ENCODE results near the gene NDUFV1. TPM values are rescaled to one million over a fixed set of nuclear protein-coding genes. Genes with fewer than 3 reads are reported as not detected.

NDUFV1 gene
- total RNA-seq, 1 donor from 2014 or later: 191 TPM

- Mint-ChIP-seq H3K9me3 (peaks cover 2% of the 10 kb centered on the region), H3K4me1 (peaks cover 14% of the 10 kb centered on the region), H3K27ac (ENCODE audit: unreplicated experiment) (peak overlapping the region; percentile 0), H3K4me3 (no peak overlapping the region), H3K27me3 (ENCODE audit: low read depth) (no peaks in the 10 kb centered on the region), H3K36me3 (ENCODE audit: low read depth) (peaks cover 4% of the 10 kb centered on the region)
- no peak for TF ChIP-seq CTCF (conservative IDR thresholded peaks at IDR 0.05)
- no peak for DNase-seq (ENCODE audit: low read depth, low spot score)
These were observed 45.4 kb downstream of the NDUFV1 start for GRCh38 chr11:67651976-67652781.

- Mint-ChIP-seq H3K27me3 (ENCODE audit: low read depth) (no peaks in the 10 kb centered on the region), H3K36me3 (ENCODE audit: low read depth) (peaks cover 4% of the 10 kb centered on the region), H3K27ac (ENCODE audit: unreplicated experiment) (peak overlapping the region; percentile 0), H3K4me1 (peaks cover 14% of the 10 kb centered on the region), H3K4me3 (no peak overlapping the region), H3K9me3 (peaks cover 2% of the 10 kb centered on the region)
- no peak for DNase-seq (ENCODE audit: low read depth, low spot score)
- TF ChIP-seq CTCF (conservative IDR thresholded peaks at IDR 0.05): no peak
These were observed 46.5 kb downstream of the NDUFV1 start for GRCh38 chr11:67652965-67653845.

GRCh38 chr11:67654225-67654624 lies 47.5 kb downstream of the NDUFV1 start:
- H3K9me3 Mint-ChIP-seq: peaks cover 2% of the 10 kb centered on the region
- TF ChIP-seq CTCF (conservative IDR thresholded peaks at IDR 0.05): no peak
- H3K36me3 Mint-ChIP-seq (ENCODE audit: low read depth): peaks cover 4% of the 10 kb centered on the region
- H3K4me1 Mint-ChIP-seq: peaks cover 14% of the 10 kb centered on the region
- no peak overlapping the region for H3K27ac Mint-ChIP-seq (ENCODE audit: unreplicated experiment)
- H3K27me3 Mint-ChIP-seq (ENCODE audit: low read depth): no peaks in the 10 kb centered on the region
- H3K4me3 Mint-ChIP-seq: no peak overlapping the region
- no peak for DNase-seq (ENCODE audit: low read depth, low spot score)

- no peak overlapping the region for H3K27ac Mint-ChIP-seq (ENCODE audit: unreplicated experiment)
- peaks cover 2% of the 10 kb centered on the region for H3K9me3 Mint-ChIP-seq
- no peak for DNase-seq (ENCODE audit: low read depth, low spot score)
- TF ChIP-seq CTCF (conservative IDR thresholded peaks at IDR 0.05): no peak
- peaks cover 4% of the 10 kb centered on the region for H3K36me3 Mint-ChIP-seq (ENCODE audit: low read depth)
- H3K4me1 Mint-ChIP-seq: peaks cover 10% of the 10 kb centered on the region
- no peaks in the 10 kb centered on the region for H3K27me3 Mint-ChIP-seq (ENCODE audit: low read depth)
- no peak overlapping the region for H3K4me3 Mint-ChIP-seq
These were observed 49.7 kb downstream of the NDUFV1 start for GRCh38 chr11:67656278-67656922.

GRCh38 chr11:67657300-67657699 lies 50.6 kb downstream of the NDUFV1 start:
- Mint-ChIP-seq H3K4me3 (no peak overlapping the region), H3K36me3 (ENCODE audit: low read depth) (peaks cover 4% of the 10 kb centered on the region), H3K4me1 (peaks cover 6% of the 10 kb centered on the region), H3K9me3 (peaks cover 2% of the 10 kb centered on the region), H3K27me3 (ENCODE audit: low read depth) (no peaks in the 10 kb centered on the region), H3K27ac (ENCODE audit: unreplicated experiment) (no peak overlapping the region)
- no peak for TF ChIP-seq CTCF (conservative IDR thresholded peaks at IDR 0.05)
- DNase-seq (ENCODE audit: low read depth, low spot score): no peak

Measured in neural crest cell (in vitro differentiated cells).